Measurements from ENCODE around the gene TRABD. TPM values are rescaled to one million over a fixed set of nuclear protein-coding genes. Genes with fewer than 3 reads are reported as not detected.
"Not testable (repeated sequence)": the region's sequence is repeated elsewhere in the genome, so short reads cannot be mapped to it uniquely, and the experiment has no call there.

TRABD gene
- total RNA-seq, 1 donor: 21.6 TPM

- no peak for DNase-seq (ENCODE audit: low read depth)
- TF ChIP-seq, protein P1, sequence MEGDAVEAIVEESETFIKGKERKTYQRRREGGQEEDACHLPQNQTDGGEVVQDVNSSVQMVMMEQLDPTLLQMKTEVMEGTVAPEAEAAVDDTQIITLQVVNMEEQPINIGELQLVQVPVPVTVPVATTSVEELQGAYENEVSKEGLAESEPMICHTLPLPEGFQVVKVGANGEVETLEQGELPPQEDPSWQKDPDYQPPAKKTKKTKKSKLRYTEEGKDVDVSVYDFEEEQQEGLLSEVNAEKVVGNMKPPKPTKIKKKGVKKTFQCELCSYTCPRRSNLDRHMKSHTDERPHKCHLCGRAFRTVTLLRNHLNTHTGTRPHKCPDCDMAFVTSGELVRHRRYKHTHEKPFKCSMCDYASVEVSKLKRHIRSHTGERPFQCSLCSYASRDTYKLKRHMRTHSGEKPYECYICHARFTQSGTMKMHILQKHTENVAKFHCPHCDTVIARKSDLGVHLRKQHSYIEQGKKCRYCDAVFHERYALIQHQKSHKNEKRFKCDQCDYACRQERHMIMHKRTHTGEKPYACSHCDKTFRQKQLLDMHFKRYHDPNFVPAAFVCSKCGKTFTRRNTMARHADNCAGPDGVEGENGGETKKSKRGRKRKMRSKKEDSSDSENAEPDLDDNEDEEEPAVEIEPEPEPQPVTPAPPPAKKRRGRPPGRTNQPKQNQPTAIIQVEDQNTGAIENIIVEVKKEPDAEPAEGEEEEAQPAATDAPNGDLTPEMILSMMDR (IDR thresholded peaks at IDR 0.05; ENCODE audit: insufficient read depth, low read depth, low read length): no peak
Observed at GRCh38 chr22:50141462-50141861, 44.3 kb upstream of the TRABD start.

DNA sequence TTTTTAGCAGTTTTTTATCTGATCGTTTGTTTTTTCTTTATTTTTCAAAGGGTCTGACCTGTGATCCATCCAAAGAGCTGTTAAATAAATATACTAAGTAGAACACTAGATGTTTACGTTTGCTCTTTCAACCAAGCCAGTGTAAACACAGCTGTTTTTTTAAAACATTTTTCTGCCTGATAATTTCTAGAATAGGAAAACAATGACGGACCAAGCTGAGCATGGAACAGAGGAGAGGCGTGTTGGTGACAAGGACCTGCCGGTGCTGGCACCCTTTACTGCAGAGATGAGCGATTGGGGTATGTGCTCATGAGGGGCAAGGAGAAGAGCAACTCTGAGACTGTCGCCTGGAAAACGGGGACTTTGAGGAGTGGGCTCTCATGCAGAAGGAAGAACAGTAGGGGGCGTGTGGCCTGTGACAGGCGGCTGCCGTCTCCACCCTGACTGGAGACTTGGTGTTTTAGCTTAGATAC, 43.8 kb upstream of the TRABD start:
- peak; percentile 59 for DNase-seq (ENCODE audit: low read depth)
- TF ChIP-seq, protein P1 (IDR thresholded peaks at IDR 0.05; ENCODE audit: insufficient read depth, low read depth, low read length): peak; percentile 30
- no peak overlapping the region for H3K4me3 ChIP-seq (ENCODE audit: low read depth, low read length)

More at GRCh38 chr22:50141462-50141861, 44.3 kb upstream of the TRABD start:
- H3K4me3 ChIP-seq (ENCODE audit: low read depth, low read length): no peak overlapping the region

DNA sequence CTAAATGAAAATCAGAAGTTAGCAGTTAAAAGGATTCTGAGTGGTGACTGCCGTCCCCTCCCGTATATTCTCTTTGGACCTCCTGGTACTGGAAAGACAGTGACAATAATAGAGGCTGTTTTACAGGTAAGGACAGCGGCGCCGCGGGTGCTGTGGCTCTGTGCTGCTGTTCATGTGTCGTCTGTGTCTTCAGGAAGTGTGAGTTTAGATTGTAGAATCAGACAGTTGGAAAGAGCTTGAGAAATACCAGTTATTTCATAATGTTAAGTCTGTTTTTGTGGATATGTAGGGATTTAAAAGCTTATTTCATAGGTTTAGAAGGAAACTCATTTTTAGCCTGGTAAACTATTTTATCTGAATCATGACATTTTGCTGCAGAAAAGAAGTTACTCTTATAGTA, 42.6 kb upstream of the TRABD start:
- TF ChIP-seq, protein P1 (IDR thresholded peaks at IDR 0.05; ENCODE audit: insufficient read depth, low read depth, low read length): no peak
- peak; percentile 50 for DNase-seq (ENCODE audit: low read depth)

DNA sequence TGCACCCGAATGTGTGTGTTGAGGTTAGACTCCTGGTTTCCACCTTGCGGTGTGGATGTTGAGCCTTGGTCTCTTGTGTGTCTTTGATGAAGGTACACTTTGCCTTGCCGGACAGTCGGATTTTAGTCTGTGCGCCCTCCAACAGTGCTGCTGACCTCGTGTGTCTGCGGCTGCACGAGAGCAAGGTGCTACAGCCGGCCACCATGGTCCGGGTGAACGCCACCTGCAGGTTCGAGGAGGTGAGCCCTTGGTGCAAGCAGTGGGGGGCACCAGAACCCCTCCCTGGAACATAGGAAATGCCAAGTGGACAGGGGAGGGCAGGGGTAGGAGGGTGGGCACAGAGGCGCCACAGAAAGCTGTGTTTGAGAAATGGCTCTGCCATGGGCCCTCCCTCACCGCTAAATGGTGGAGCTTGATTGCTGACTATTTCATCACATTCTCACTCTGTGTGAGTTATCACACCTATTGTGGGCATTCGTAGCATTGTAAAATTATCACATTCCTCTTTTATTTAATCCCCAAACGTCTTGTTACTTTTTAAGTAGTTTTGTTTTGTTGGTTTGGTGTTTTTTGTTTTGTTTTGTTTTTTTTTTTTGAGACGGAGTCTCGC, 41.6 kb upstream of the TRABD start:
- TF ChIP-seq, protein P1 (IDR thresholded peaks at IDR 0.05; ENCODE audit: insufficient read depth, low read depth, low read length): no peak
- DNase-seq (ENCODE audit: low read depth): no peak
- H3K4me3 ChIP-seq (ENCODE audit: low read depth, low read length): no peak overlapping the region

More for the DNA sequence above, 42.6 kb upstream of the TRABD start:
- H3K4me3 ChIP-seq (ENCODE audit: low read depth, low read length): no peak overlapping the region

DNA sequence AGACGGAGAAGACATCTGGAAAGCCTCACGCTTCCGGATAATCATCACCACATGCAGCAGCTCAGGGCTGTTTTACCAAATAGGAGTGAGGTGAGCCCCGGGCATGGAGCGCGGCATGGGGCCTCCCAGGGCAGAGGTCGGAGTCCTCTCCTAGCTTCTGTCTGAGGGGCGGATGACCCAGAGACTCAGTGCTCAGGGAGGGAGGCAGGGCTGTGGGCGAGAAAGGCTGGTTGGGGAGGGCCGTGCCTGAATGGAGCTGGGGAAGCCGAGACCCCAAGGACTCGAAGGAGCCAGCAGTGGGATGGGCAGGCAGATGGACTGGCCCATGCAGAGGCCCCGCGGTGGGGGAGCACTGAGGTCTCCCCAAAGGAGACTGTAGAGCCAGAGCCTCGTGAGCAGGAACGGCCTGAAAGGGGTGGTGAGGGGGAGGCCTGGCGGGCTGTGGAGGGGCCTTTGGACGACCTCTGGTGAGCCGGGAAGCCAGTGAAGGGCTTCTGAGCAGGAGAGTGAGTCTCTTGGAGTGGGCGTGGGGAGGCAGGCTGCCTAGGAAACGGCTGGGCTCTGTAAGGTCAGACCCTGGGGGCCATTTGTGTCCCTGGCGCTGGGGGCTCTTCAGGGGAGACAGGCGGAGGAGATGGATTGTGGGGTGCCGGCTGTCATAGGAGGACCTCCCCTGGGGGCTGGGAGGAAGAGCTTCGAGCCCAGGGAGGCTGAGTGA, 39.8 kb upstream of the TRABD start:
- peak; percentile 48 for DNase-seq (ENCODE audit: low read depth)
- TF ChIP-seq, protein P1 (IDR thresholded peaks at IDR 0.05; ENCODE audit: insufficient read depth, low read depth, low read length): no peak
- H3K4me3 ChIP-seq (ENCODE audit: low read depth, low read length): no peak overlapping the region

- DNase-seq (ENCODE audit: low read depth): peak; percentile 78
Observed at GRCh38 chr22:50146439-50147238, 39.1 kb upstream of the TRABD start.

DNA sequence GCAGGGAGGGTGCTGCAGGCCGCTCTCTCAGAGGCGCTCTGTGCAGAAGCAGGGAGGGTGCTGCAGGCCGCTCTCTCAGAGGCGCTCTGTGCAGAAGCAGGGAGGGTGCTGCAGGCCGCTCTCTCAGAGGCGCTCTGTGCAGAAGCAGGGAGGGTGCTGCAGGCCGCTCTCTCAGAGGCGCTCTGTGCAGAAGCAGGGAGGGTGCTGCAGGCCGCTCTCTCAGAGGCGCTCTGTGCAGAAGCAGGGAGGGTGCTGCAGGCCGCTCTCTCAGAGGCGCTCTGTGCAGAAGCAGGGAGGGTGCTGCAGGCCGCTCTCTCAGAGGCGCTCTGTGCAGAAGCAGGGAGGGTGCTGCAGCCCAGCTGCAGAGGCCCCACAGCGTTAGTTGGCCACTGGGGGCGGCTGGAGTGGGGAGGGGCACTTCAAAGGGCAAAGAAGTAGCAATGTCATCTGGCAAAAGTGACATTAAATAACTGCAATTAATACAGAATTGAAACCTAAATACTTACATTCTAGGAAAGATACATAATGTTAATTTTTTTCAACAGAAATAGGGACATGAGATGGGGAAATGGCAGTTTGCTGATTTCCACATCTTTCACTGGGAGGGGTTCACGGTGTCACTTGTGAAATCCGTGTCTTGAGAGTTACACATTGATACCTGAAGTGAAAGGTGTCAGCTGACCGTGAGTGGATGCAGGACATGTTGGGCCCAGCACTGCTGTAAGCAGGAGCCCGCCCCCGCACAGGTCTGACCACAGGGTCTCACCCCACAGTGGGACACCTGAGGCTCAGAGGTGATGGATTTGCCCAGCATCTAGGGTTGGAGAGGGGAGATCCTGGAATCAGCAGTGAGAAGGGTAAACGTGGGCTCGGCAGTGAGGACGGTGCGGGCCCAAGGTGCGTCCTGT, 38.2 kb upstream of the TRABD start:
- DNase-seq (ENCODE audit: low read depth); H3K4me3 ChIP-seq (ENCODE audit: low read depth, low read length): not testable (repeated sequence)

More at GRCh38 chr22:50146439-50147238, 39.1 kb upstream of the TRABD start:
- no peak overlapping the region for H3K4me3 ChIP-seq (ENCODE audit: low read depth, low read length)
- TF ChIP-seq, protein P1 (IDR thresholded peaks at IDR 0.05; ENCODE audit: insufficient read depth, low read depth, low read length): peak; percentile 95
